ENCODE results near the gene TYSND1.
"Not testable (repeated sequence)": the region's sequence is repeated elsewhere in the genome, so short reads cannot be mapped to it uniquely, and the experiment has no call there.

TYSND1 gene, protein sequence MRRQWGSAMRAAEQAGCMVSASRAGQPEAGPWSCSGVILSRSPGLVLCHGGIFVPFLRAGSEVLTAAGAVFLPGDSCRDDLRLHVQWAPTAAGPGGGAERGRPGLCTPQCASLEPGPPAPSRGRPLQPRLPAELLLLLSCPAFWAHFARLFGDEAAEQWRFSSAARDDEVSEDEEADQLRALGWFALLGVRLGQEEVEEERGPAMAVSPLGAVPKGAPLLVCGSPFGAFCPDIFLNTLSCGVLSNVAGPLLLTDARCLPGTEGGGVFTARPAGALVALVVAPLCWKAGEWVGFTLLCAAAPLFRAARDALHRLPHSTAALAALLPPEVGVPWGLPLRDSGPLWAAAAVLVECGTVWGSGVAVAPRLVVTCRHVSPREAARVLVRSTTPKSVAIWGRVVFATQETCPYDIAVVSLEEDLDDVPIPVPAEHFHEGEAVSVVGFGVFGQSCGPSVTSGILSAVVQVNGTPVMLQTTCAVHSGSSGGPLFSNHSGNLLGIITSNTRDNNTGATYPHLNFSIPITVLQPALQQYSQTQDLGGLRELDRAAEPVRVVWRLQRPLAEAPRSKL

GRCh38 chr10:70146489-70147258, at the start of gene TYSND1:
Gene TYSND1, minus strand, starts transcription at chr10:70146700. Its CDS starts 114 bp downstream, at chr10:70146586.
- peak; percentile 99 for DNase-seq (ENCODE audit: low spot score)

DNA sequence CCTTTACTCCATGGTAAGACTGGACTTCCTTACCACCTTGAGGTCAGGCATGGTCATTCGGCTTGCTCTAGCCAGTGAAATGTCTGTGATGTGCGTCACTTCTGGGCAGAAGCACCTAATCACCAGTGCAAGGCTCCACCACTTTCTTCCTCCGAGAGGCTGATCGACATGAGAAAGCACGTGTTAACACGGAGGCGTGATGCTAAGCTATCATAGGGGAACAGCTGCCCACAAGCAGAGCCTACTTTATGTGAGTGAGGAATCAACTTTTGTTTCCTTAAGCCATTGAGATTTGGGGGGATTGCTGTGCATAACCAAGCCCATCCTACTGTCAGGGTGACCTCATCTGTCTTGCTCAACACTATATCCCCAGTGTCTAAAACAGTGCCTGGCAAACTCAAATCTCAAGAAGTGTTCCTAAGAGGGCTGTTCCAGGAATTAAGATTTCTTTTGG, 46.9 kb upstream of the TYSND1 start:
- DNase-seq (ENCODE audit: low spot score): no peak

DNA sequence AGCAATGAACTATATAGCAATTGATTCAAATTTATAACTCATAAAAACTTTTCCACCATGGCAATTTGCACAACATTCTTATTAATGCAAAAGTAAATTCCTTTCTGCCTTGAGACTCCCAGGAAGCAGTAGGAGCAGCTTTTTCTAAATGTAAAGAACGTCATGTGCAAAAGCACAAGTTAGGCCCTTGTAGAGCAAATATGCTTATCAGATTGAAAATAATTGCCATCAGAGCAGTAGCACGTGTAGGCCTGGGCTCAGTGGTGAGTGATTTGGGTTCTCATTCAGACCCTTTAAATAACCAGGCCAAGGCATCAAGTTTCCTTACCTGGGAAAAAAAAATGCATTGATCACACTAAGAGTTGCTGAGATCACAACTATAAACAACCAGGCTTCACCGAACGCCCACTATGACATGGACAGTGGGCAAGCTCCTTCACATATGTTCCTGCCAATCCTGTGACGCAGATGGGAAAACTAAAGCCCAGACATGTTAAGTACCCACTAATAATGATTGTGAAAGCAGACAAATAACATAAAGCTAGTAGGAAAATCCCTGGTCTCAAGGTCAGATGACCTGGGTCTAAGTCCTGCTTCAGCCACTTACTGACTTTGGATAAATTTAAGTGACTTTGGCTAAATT, 45.9 kb upstream of the TYSND1 start:
- no peak for DNase-seq (ENCODE audit: low spot score)

- DNase-seq (ENCODE audit: low spot score): no peak
Measured at GRCh38 chr10:70191972-70192305, 45.4 kb upstream of the TYSND1 start.

DNA sequence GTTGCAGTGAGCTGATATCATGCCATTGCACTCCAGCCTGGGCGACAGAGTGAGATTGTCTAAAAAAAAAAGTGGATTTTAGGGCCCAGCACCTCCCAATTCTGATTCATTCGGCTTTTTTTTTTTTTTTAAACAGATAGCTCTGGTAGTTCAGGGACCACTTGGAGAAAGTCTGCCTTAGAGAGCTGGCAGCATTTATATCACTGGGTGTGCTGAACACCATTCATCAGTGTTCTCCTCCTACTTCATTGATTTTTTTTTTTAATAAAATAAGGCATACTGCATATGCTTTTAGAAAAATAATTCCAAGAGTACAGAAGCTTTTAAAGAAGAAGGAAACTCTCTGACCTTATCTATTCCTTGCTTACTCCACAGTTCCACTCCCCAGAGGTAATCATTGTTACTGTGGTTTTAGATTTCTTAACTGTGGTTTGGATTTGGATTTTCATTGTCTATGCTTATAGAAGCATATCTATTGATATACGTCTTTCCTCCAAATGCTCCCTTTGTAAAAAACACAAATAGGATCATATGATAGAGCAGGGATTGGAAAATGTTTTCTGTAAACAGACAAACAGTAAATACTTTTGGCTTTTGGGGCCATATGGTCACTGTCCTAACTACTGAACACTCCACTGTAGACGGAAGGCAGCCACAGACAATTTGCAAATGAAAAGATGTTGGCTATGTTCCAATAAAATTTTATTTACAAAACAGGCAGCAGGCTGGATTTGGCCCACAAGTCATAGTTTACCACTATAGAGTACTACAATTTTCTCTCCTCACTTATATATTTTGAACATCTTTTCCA, 44.9 kb upstream of the TYSND1 start:
- DNase-seq (ENCODE audit: low spot score): no peak

DNA sequence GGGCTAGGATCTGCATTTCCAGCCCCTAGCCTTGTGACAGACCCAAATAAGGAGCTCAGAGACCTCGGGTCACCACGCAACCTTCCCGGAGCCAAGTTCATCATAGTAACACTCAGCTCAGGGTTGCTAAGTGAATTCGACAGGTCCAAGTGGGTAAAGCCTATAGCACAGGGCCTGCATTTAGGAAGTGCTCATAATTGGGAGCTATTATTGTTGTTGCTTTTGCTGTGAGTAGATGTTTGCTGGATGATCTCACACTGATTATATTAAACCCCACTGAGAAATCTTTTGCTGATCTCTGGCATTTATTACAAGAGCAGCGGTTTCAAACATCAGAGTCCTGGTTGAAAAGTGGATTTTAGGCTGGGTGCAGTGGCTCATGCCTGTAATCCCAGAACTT, 44.1 kb upstream of the TYSND1 start:
- DNase-seq (ENCODE audit: low spot score): no peak

- no peak for DNase-seq (ENCODE audit: low spot score)
Measured at GRCh38 chr10:70190102-70190501, 43.6 kb upstream of the TYSND1 start.

- DNase-seq (ENCODE audit: low spot score): no peak
Measured at GRCh38 chr10:70188768-70189167, 42.3 kb upstream of the TYSND1 start.

DNA sequence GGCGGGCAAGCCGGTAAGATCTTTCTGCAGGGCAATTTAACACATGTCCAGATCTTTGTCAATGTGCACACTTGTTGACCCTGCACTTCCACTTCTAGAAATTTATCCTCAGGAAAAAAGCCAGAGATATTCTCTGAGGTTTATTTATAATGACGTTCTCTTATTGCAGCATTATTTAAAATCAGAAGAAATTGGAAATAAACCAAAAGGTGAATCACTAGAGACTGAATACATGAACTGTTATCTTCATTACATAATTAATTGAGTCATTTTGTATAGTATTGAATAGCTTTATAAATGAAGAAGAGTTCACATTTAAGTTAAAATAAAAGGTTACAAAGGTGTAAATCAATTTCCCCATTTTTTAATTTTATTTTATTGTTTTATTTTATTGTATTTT, 40.1 kb upstream of the TYSND1 start:
- no peak for DNase-seq (ENCODE audit: low spot score)

DNA sequence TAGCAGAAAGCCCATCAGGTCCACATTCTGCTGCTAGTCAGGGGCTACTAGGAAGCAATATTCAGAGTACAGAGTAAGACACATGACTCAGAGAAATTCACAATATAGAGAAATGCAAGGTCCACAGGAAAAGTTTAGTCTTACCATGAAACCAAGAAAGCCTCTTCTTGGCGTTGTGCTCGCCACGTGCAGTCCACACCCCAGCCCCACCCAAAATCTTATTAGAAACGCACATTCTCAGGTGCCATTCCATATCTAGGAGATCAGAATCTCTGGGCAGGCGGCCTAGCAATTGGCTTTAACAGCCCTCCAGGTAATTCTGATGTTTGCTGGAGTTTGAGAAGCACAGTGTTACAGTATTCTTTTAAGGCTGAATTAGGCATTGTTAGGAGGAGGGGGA, 39.6 kb upstream of the TYSND1 start:
- DNase-seq (ENCODE audit: low spot score): no peak

DNA sequence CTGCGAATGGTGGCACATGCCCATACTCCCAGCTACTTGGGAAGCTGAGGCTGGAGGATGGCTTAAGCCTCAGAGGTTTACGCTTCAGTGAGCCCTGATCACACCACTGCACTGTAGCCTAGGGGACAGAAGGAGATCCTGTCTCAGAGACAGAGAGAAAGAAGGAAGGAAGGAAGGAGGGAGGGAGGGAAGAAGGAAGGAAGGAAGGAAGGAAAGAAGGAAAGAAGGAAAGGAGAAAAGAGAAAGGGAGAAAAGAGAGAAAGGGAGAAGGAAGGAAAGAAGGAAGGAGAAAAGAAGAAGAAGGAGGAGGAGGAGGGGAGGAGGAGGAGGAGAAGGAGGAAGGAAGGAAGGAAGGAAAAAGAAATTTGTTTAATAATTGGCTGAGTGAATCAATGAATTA, 36.8 kb upstream of the TYSND1 start:
- no peak for DNase-seq (ENCODE audit: low spot score)

- not testable (repeated sequence) for DNase-seq (ENCODE audit: low spot score)
Measured at GRCh38 chr10:70179209-70179608, 32.7 kb upstream of the TYSND1 start.

- no peak for DNase-seq (ENCODE audit: low spot score)
Measured at GRCh38 chr10:70178139-70178725, 31.7 kb upstream of the TYSND1 start.

DNA sequence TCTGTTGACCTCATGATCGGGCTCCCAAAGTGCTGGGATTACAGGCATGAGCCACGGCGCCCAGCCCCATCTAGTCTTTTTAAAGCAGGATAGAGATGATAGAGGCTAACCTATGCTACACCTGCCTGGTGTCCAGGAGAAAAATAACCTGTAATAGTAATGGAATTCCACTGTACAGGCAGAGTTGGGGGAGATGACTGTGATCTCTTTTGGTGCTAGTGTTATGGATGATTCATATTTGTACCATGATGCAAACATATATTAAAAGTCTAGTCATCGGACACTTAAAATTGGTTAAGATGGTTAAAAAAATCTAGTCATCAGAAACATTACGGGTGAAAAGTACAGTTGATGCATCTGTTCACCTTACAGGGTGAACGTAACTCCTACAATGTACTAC, 29.9 kb upstream of the TYSND1 start:
- DNase-seq (ENCODE audit: low spot score): no peak

- DNase-seq (ENCODE audit: low spot score): no peak
Measured at GRCh38 chr10:70175516-70175915, 29.0 kb upstream of the TYSND1 start.

- DNase-seq (ENCODE audit: low spot score): peak; percentile 16
Measured at GRCh38 chr10:70174058-70174741, 27.7 kb upstream of the TYSND1 start.

DNA sequence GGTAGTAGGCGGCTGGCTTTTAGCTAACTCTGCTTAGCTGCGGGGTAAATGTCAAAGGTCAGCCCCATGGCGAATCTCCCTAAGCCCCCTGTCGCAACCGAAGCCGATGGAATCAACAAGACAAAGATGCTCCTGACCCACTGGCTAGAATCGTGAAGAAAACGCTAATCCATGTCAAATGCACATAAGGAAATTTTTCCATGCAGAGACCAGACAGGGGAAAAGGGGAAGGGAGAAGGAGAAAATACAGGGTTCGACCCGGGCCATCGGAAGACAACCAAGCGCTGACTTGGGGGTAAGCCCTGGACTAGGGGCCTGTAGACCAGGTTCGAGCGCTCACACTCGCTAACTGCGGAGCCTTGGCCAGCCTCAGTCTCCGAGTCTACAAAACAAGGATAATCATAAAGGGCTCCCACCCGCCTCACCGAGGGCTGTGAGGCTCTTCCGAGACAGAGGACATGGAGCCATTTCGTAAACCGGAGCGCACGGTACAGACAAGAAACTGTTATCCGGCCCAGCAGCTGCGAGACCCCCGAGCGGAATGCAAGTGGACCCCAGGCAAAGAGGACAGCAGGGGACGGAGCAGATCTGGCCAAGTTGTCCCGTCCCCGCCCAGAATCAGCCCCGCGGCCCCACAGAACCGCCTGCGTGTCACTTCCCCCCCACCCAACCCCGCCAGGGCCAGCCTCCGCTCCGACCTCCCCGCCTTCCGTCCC, 23.3 kb upstream of the TYSND1 start:
- peak; percentile 31 for DNase-seq (ENCODE audit: low spot score)

DNA sequence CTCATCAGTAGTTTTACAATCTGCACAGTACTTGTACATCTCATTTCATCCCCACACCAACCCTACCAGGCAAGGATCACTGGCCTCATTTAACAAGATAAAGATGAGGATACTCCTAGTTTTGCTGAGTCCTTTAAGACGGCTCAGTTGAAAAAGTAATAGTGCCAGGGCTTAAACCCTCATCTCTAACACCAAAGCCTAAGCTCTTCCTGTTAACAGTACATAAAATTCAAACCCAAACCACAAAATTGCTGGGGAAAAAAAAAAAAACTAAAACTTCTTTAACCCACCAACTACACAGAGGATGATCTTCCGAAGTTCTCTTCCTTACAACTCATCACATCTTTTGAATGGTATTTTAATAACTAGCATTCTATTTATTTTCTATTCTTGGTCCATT, 22.5 kb upstream of the TYSND1 start:
- DNase-seq (ENCODE audit: low spot score): no peak

DNA sequence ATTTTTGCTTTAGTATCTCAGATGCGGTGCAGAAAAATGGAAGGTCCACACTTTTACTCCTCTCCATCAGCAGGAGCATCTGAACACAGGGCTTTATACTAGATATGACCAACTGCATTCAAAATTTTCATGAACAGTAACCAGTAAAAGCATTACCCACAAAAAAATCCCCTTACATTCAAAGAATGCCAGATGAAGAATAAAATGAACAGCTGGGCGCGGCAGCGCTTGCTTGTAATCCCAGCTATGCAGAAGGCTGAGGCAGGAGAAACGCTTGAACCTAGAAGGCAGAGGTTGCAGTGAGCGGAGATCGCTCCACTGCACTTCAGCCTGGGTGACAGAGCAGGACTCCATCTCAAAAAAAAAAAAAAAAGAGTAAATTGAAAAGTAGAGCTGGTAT, 20.7 kb upstream of the TYSND1 start:
- no peak for DNase-seq (ENCODE audit: low spot score)

GRCh38 chr10:70166394-70166793, 19.9 kb upstream of the TYSND1 start:
- DNase-seq (ENCODE audit: low spot score): no peak

Data from iPS-NIHi11 (cell line).